GM12891 (cell line): ENCODE measurements around the gene TMEM236.

ENCODE experiments used
- POLR2A ChIP-seq: IDR thresholded peaks from 2 replicates; pipeline ENCODE4 v1.6.1; 2011; ENCODE audit warnings: low read depth, low read length, control low read depth
- TAF1 ChIP-seq: IDR thresholded peaks from 2 replicates; pipeline ENCODE4 v1.6.1; 2011; ENCODE audit warnings: low read depth, low read length, control low read depth

- TF ChIP-seq POLR2A = no peak
- no peak for TF ChIP-seq TAF1
Observed at GRCh38 chr10:17710181-17710580, 41.8 kb upstream of the TMEM236 start.
